ENCODE data around the gene TPTE2. TPM values are rescaled to one million over a fixed set of nuclear protein-coding genes. Genes with fewer than 3 reads are reported as not detected.
"Not testable (repeated sequence)": the region's sequence is repeated elsewhere in the genome, so short reads cannot be mapped to it uniquely, and the experiment has no call there.

TPTE2 gene
- total RNA-seq, 1 donor: not detected

- peaks cover 4% of the 10 kb centered on the region for H3K27me3 ChIP-seq (ENCODE audit: insufficient read depth, low read length)
- no peak overlapping the region for H3K4me3 ChIP-seq (ENCODE audit: low read length)
- H3K4me1 ChIP-seq (ENCODE audit: insufficient read depth, low read length): peaks cover 18% of the 10 kb centered on the region
- H3K9me3 ChIP-seq (ENCODE audit: low read depth, low read length): no peaks in the 10 kb centered on the region
These were observed 26.4 kb upstream of the TPTE2 start for GRCh38 chr13:19587635-19588300.

GRCh38 chr13:19586904-19587634 lies 25.7 kb upstream of the TPTE2 start:
- Histone ChIP-seq H3K4me3 (ENCODE audit: low read length) (peak overlapping the region; percentile 32), H3K9me3 (ENCODE audit: low read depth, low read length) (no peaks in the 10 kb centered on the region), H3K27me3 (ENCODE audit: insufficient read depth, low read length) (peaks cover 4% of the 10 kb centered on the region), H3K4me1 (ENCODE audit: insufficient read depth, low read length) (peaks cover 18% of the 10 kb centered on the region)

DNA sequence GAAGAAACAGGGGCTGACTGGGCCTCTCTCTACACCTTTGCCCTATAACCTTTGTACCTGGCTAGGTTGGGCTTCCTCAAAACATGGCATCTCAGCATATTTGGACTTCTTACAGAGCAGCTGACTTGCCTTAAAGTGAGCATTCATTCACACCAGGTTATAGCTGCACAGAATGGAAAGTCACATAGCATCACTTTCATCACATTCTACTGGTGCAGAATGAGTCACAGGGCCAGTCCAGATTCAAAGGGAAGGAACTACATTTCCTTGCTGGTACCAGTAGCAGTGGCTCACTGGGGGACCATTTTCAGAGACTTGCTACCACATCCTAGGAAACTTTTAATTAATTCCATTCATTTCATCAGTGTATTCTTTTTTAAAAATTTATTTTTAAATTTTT lies 20.3 kb upstream of the TPTE2 start:
- Histone ChIP-seq H3K27me3 (ENCODE audit: insufficient read depth, low read length) (peaks cover 21% of the 10 kb centered on the region), H3K4me1 (ENCODE audit: insufficient read depth, low read length) (peaks cover 6% of the 10 kb centered on the region), H3K9me3 (ENCODE audit: low read depth, low read length) (peaks cover 6% of the 10 kb centered on the region), H3K4me3 (ENCODE audit: low read length) (no peak overlapping the region)

- peaks cover 13% of the 10 kb centered on the region for H3K27me3 ChIP-seq (ENCODE audit: insufficient read depth, low read length)
- peaks cover 6% of the 10 kb centered on the region for H3K9me3 ChIP-seq (ENCODE audit: low read depth, low read length)
- H3K4me1 ChIP-seq (ENCODE audit: insufficient read depth, low read length): no peaks in the 10 kb centered on the region
- no peak overlapping the region for H3K4me3 ChIP-seq (ENCODE audit: low read length)
These were observed 13.9 kb upstream of the TPTE2 start for GRCh38 chr13:19575230-19575629.

DNA sequence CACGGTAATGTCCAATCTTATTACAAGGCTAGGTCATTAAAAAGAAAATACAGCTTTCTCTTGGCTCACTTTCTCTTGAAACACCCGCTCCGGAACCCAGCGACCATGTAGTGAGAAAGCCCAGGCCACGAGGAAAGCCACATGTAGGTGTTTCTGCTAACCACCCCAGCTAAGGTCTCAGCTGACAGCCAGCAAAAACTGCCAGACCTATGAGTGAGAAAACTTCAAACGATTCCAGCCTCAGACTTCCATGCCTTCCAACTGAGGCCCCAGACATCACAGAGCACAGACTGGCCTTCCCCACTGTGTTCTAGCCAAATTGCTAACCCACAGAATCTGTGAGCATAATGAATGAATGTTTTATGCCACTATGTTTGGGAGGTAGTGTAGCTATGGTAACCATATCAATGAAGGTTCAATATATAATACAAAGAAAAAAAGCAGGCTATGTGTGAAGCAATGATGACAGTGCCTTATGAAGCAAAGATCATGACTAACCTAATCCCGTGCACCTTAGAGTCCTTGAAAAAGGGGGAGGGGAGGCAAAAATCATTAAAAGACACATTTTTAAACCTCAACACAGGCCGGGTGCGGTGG lies 11.9 kb upstream of the TPTE2 start:
- no peaks in the 10 kb centered on the region for H3K4me1 ChIP-seq (ENCODE audit: insufficient read depth, low read length)
- no peaks in the 10 kb centered on the region for H3K27me3 ChIP-seq (ENCODE audit: insufficient read depth, low read length)
- H3K9me3 ChIP-seq (ENCODE audit: low read depth, low read length): no peaks in the 10 kb centered on the region
- H3K4me3 ChIP-seq (ENCODE audit: low read length): no peak overlapping the region

- no peaks in the 10 kb centered on the region for H3K9me3 ChIP-seq (ENCODE audit: low read depth, low read length)
- no peaks in the 10 kb centered on the region for H3K4me1 ChIP-seq (ENCODE audit: insufficient read depth, low read length)
- no peaks in the 10 kb centered on the region for H3K27me3 ChIP-seq (ENCODE audit: insufficient read depth, low read length)
- no peak overlapping the region for H3K4me3 ChIP-seq (ENCODE audit: low read length)
These were observed 10.9 kb upstream of the TPTE2 start for GRCh38 chr13:19572280-19572679.

DNA sequence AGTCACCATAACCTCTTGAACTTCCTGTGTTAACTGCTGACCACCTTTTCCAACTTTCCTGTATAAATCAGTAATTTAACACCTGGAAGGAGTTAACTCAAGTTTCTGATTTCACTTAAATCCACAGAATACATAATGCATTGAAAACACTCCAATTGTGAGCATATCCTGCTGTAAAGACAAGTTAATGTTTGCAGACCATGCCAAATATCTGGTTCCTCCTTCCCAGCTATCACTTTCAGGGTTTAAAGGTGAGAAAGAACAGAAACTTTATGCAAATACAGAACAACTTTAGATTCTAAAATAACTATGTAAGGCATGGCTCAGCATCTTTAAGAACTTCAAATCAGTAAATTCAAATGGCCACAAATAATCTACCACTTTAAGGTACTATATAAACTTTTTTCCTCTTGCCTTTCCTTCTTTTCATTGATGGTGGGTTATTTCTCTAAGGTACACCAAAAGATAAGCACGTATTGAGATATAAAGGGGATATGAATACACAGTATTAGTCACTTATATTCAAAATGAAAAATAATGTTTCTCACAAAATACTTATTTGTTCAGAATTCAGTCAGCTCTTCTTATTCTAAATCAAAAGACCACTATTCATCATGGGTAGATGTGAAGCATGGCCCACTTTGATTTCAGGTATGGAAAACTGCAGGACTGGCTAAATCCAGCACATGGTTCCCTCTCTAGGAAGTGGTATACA lies 6.6 kb upstream of the TPTE2 start:
- Histone ChIP-seq H3K4me1 (ENCODE audit: insufficient read depth, low read length) (no peaks in the 10 kb centered on the region), H3K9me3 (ENCODE audit: low read depth, low read length) (no peaks in the 10 kb centered on the region), H3K27me3 (ENCODE audit: insufficient read depth, low read length) (no peaks in the 10 kb centered on the region), H3K4me3 (ENCODE audit: low read length) (no peak overlapping the region)

- H3K4me1 ChIP-seq (ENCODE audit: insufficient read depth, low read length): no peaks in the 10 kb centered on the region
- no peak overlapping the region for H3K4me3 ChIP-seq (ENCODE audit: low read length)
- H3K27me3 ChIP-seq (ENCODE audit: insufficient read depth, low read length): no peaks in the 10 kb centered on the region
- no peaks in the 10 kb centered on the region for H3K9me3 ChIP-seq (ENCODE audit: low read depth, low read length)
These were observed 253 bp upstream of the TPTE2 start for GRCh38 chr13:19561585-19561984.

DNA sequence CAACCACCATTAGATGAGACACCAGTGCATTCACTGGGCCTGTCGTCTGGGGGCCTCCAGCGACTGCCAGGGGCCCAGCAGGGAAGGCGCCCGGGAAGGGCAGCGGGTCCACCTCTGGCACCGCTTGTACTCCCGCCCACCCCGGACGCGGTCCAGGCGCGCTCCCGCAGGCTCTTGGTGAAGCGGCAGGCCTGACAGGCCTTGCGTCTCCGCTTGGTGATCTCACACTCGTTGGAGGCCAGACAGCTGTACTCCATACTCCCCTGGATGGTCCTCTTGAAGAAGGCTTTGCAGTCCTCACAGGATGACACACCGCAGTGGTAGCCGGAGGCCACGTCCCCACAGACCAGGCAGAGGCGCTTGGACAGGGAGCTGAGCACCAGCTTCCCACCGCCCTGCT lies 660 bp downstream of the TPTE2 start:
- H3K4me1 ChIP-seq (ENCODE audit: insufficient read depth, low read length); H3K4me3 ChIP-seq (ENCODE audit: low read length); H3K9me3 ChIP-seq (ENCODE audit: low read depth, low read length); H3K27me3 ChIP-seq (ENCODE audit: insufficient read depth, low read length): not testable (repeated sequence)

GRCh38 chr13:19559739-19560138 lies 1.6 kb downstream of the TPTE2 start:
- not testable (repeated sequence) for H3K4me1 ChIP-seq (ENCODE audit: insufficient read depth, low read length); H3K27me3 ChIP-seq (ENCODE audit: insufficient read depth, low read length); H3K4me3 ChIP-seq (ENCODE audit: low read length); H3K9me3 ChIP-seq (ENCODE audit: low read depth, low read length)

DNA sequence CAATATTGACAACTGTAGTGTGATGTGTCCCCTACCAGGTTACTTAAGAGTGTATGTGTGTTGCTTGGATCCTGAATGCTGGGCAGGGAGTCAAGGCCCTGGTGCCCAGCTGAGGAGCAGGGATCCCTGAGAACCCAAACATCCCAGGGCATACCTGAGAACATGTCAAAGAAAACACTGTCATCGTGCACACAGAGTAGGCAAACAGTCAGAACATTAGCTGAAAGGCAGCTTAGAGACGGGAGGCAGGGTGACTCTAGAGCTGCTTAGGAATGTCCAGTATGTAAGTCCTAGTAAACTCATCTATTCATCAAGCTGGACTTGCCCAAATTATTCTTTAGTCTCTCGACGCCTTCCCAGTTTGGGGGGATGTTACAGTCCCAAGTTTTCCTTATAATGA lies 4.0 kb downstream of the TPTE2 start:
- not testable (repeated sequence) for H3K9me3 ChIP-seq (ENCODE audit: low read depth, low read length); H3K4me3 ChIP-seq (ENCODE audit: low read length); H3K27me3 ChIP-seq (ENCODE audit: insufficient read depth, low read length); H3K4me1 ChIP-seq (ENCODE audit: insufficient read depth, low read length)

- H3K9me3 ChIP-seq (ENCODE audit: low read depth, low read length); H3K4me3 ChIP-seq (ENCODE audit: low read length); H3K27me3 ChIP-seq (ENCODE audit: insufficient read depth, low read length); H3K4me1 ChIP-seq (ENCODE audit: insufficient read depth, low read length): not testable (repeated sequence)
These were observed 12.1 kb downstream of the TPTE2 start for GRCh38 chr13:19549245-19549644.

DNA sequence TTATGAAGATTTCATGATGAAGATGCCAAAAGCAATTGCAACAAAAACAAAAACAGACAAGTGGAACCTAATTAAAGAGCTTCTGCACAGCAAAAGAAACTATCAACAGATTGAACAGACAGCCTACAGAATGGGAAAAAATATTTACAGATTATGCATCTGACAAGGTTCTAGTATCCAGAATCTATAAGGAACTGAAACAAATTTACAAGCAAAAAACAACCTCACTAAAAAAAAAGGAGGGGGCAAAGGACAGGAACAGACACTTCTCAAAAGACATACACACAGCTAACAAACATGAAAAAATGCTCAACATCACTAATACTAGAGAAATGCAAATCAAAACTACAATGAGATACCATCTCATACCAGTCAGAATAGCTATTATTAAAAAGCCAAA lies 35.7 kb downstream of the TPTE2 start:
- not testable (repeated sequence) for H3K27me3 ChIP-seq (ENCODE audit: insufficient read depth, low read length); H3K4me3 ChIP-seq (ENCODE audit: low read length); H3K4me1 ChIP-seq (ENCODE audit: insufficient read depth, low read length); H3K9me3 ChIP-seq (ENCODE audit: low read depth, low read length)

- Histone ChIP-seq H3K9me3 (ENCODE audit: low read depth, low read length) (no peaks in the 10 kb centered on the region), H3K27me3 (ENCODE audit: insufficient read depth, low read length) (no peaks in the 10 kb centered on the region), H3K4me3 (ENCODE audit: low read length) (no peak overlapping the region), H3K4me1 (ENCODE audit: insufficient read depth, low read length) (no peaks in the 10 kb centered on the region)
These were observed 42.3 kb downstream of the TPTE2 start for GRCh38 chr13:19519049-19519448.

- not testable (repeated sequence) for H3K27me3 ChIP-seq (ENCODE audit: insufficient read depth, low read length); H3K9me3 ChIP-seq (ENCODE audit: low read depth, low read length); H3K4me3 ChIP-seq (ENCODE audit: low read length); H3K4me1 ChIP-seq (ENCODE audit: insufficient read depth, low read length)
These were observed 53.7 kb downstream of the TPTE2 start for GRCh38 chr13:19507623-19508022.
